GM18498 (cell line): ENCODE data around the gene P3H2.

ENCODE experiments used
- ATAC-seq: cut with Tn5 transposase; IDR thresholded peaks from one replicate; pipeline ENCODE4 v1.9.1; 2021; ENCODE audit warnings: mild to moderate bottlenecking, moderate library complexity; ENCODE audit not compliant: unreplicated experiment

P3H2 gene

DNA sequence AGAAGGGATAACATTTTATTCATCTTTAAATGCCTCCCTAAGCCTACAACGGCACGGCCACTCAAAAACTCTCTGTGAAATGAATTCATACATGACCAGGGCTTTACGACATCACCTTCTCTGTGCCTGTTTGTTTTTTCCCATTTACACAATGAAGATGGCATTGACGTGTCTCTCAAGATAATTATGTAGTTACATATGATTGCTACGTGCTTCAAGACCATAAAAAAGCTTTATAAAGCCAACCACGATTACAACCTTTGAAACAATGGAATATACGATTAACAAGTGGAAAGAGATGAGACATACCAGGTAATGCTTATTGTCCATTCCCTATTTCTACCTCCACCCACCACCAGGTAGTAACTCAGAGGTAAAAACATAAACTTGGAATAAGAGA, 168.4 kb downstream of the P3H2 start:
- no peak for ATAC-seq

- ATAC-seq: no peak
Measured at GRCh38 chr3:189950258-189950657, 170.4 kb downstream of the P3H2 start.

GRCh38 chr3:189949580-189949979, 171.1 kb downstream of the P3H2 start:
- no peak for ATAC-seq

GRCh38 chr3:189948724-189949045, 172.0 kb downstream of the P3H2 start:
- no peak for ATAC-seq

- peak; percentile 49 for ATAC-seq
Measured at GRCh38 chr3:189947948-189948723, 172.6 kb downstream of the P3H2 start.

- no peak for ATAC-seq
Measured at GRCh38 chr3:189947068-189947467, 173.6 kb downstream of the P3H2 start.

DNA sequence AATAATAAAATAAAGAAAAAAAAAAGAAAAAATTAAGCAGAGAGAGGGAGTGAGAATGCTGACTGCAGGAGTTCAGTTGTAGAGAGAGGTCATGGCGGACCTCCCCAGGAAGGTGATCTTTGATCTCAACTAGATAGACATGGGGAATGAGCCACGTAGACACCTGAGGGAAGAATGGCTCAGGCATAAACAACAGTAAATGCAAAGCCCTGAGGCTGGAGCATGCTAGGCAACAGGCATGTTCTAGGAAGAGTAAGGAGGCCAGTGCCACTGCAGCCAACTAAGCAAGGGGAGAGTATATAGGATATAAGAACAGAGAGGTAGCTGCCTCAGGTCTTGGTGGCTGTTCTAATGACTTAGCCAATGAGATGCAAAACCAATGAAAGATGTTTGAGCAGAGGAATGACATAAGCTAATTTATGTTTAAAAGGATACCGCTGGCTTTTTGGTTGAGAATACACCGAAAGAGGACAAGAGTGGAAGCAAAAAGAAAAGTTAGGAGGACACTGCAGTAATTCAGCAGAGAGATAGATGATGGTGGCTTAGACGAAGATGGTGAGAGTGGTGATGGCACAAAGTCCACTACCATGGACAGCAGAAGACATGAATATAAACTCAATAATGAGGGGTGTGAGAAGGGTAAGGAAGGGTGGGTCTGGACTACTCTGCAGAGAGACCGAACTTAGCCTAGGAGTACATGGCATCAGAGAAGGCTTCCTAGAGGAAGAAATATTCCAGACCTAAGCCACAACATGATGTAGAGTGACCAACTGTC, 174.6 kb downstream of the P3H2 start:
- ATAC-seq: no peak

- ATAC-seq: no peak
Measured at GRCh38 chr3:189944285-189945145, 176.2 kb downstream of the P3H2 start.

GRCh38 chr3:189942948-189943347, 177.7 kb downstream of the P3H2 start:
- ATAC-seq: no peak

DNA sequence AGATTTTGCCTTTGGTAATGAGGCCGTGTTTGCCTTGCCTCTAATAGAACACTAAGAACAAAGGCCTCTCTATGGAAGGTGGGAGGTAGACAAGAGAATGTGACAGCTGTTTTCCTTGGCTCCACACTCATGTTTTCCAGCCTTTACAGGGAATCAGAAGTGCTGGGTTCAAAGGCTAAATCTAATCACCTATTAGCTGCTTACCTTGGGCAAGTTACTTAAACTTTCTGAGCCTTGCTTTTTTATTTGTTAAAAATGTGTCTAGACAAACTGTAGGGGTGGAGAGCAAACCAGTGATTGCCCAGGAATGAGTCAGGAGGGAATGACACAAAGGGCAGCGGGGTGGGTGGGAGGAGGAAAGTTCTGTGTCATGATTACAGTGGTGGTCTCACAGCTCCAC, 179.0 kb downstream of the P3H2 start:
- ATAC-seq: no peak

- no peak for ATAC-seq
Measured at GRCh38 chr3:189941125-189941524, 179.6 kb downstream of the P3H2 start.

DNA sequence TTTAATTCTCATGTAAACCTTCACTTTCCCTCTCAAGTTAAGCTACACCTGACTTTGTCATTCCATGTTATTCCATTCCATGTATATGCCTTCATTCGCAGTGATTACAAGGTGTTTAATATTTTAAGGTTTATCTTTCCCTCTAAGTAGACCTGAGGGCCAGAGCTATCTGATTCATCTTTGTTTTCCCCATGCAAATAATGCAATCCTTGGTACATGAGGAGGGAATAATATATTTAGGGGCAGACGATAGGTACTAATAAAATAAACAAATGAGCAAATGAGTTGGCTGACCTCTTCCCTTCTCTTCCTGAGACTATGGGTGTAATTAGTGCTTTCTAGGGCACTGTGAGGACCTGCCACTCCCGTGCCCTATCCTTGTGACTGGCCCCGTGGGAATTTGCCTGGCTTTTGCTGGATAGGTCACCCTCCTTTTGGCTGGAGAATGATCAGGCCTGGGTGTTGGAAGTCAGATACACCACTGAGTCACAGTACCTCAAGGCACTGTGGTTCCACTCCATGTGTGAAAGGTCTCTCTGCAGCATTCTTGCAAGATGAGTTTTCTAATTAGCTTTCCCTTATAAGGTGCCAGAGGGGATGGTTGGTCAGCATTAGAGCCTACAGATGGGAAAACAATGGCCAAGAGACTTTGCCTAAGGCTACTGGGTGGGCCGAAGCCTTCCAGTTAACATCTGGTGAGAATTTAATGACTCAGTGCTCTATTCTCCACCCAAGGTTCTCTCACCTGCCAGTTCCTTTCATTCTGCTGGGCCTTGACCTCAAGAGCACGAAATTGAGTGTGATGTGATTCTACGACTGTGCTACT, 183.2 kb downstream of the P3H2 start:
- no peak for ATAC-seq

DNA sequence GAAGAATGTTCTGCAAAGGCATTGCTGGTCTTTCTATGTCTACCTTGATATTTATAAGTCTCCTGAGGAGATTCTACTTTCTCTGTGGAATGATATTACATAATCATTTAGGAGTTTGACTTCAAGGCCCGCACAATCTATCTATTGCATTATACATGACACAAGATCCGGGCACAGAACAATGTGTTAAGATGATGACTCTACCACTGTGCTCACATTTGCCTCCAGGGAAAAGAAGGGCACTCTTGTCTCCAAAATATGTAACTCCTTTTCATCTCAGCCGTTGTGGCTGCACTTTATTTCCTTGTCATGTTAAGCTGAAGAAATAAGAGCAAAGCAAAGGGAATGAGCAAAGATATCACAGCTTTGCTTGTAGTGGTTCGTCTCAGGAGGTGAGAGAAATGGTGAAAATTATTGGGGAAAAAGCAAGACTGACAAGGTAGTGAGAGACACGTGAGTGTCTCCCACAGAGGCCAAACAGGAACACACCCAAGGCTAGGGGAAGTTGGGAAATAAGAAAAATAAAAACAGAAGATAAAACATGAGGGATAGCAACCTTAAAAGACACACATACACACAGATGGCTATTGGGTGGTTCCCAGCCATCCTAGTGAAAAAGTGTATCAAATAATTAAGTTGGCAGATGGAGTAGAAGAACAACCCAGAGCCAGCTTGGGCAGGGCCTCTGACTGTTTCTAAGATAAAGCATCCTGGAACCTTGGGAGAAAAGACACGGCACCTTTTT, 184.3 kb downstream of the P3H2 start:
- no peak for ATAC-seq

DNA sequence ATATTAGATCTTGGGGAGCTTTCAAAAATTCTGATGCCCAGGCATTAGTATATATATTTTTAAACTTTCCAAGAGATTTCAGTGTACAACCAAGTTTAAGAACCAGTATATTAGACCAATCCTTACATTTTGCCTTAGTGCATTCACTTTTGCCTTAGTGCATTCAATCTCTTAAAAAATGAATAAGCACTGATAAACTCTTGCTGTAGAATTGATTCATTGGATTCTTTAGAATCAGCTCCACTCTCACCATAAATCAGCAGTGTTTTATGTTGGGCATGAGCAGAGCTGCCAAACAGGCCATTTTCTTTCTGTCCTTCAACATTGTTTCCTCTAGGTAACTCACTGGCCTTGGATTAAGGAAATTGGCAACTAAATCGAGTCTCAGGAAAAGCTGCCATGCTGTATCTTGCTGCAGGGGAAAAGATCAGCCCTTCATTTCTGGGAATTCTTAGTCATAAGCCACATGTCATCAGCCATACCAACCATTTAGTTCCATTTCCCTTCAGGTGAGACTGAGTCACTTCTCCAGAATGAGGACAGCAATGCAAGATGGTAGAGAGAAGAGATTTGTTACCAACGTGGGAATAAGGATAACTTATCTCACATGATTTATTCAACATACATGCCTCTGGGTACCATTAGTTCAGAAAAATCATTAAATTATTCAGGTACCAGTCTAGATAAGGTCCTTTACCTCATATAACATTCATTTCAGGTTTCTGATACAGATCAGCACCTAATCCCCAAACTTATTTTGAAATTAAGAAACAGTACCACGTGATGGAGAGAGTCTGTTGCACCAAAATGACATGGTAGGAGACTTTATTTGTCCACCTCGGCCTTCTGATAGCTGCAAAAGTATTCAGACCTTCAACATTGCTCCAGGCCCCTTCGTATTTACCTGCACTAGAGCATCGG, 192.5 kb downstream of the P3H2 start:
- no peak for ATAC-seq

DNA sequence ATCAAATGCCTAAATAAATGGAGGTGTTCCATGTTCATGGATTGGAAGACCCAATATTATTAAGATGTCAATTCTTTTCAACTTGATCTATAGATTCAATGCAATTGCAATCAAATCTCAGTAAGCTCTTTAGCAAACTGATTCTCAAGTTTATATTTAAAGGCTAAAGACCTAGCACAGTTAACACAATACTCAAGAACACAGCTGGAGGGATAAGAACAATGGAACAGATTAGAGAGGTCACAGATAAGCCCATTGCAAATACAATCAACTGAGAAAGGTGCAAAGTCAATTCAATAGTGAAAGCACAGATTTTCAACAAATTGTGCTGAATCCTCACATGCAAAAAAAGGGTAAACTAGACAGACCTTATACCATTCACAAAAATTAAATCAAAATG, 198.9 kb downstream of the P3H2 start:
- no peak for ATAC-seq

DNA sequence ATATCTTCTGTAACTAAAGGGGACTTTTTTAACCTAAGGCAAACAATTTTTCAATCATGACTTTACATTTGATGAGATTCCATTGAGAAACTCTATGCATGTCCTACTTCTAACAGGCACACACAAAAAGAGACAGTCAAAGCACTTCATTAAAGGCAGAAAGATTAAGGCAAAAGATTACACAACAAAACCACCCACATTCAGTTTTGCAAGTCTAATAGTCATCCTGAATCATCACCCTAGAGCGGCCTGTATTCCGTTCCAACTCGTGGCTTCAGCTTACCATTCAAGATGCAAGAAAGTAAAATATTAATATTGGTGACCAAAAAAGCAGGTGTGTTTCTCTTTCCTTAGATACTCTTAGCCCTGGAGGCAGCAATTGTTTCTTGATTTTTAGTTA, 205.9 kb downstream of the P3H2 start:
- ATAC-seq: no peak

DNA sequence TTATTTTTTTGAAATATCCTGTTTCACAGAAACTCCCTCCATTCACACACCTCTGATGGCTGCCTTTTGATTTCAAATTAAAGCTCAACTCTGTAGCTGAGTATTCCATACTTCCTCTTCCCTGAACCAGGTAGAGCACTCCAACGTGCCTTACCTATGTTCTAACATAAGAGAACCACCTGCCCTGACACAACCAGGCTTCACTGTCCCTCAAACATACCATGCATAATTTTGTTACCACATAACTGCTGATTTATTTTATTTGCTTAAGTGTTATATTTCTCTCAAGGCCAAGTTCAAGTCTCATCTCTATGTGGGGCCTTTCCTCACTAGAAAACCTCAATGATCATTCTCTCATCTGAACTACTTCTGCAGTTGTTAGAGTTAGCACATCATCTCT, 209.7 kb downstream of the P3H2 start:
- no peak for ATAC-seq

GRCh38 chr3:189909573-189909972, 211.1 kb downstream of the P3H2 start:
- ATAC-seq: no peak

GRCh38 chr3:189909139-189909538, 211.6 kb downstream of the P3H2 start:
- ATAC-seq: no peak
